K562 (cell line): ENCODE data around the gene KCNK3. TPM values are rescaled to one million over a fixed set of nuclear protein-coding genes. Genes with fewer than 3 reads are reported as not detected.

Experiments used
- CCAR2 ChIP-seq: fragments of 200-400 bp; formaldehyde crosslinking; IDR thresholded peaks from 2 replicates; pipeline ENCODE4 v1.6.1; 2017; ENCODE audit warnings: mild to moderate bottlenecking, low read depth, low read length
- EZH2 ChIP-seq: IDR thresholded peaks from 2 replicates; pipeline ENCODE4 v1.6.1; 2012; ENCODE audit warnings: low read depth, mild to moderate bottlenecking, inconsistent platforms, low read length, borderline replicate concordance
- PML ChIP-seq: IDR thresholded peaks from 2 replicates; pipeline ENCODE4 v1.6.1; 2012; ENCODE audit warnings: low read length, inconsistent platforms
- PRMT5 ChIP-seq: sonication (generic); formaldehyde crosslinking; IDR thresholded peaks from 2 replicates; pipeline ENCODE4 v1.5.0; 2020; ENCODE audit warnings: missing genetic modification reagents
- SETDB1 ChIP-seq: IDR thresholded peaks from one replicate; pipeline ENCODE4 v1.6.1; 2012; ENCODE audit warnings: low read length, control low read depth, inconsistent platforms
- SPI1 ChIP-seq: IDR thresholded peaks from 2 replicates; pipeline ENCODE4 v1.6.1; 2011; ENCODE audit warnings: low read depth, low read length, control low read depth, borderline replicate concordance
- polyA plus RNA-seq, 8 experiments: library from polyadenylated mRNA; depleted of rRNA in 4 of 8; stranded (reverse) in 5 of 8; unstranded in 3 of 8; fragments of >200 nt; fragmentation: Nextera tagmentation in 2 of 8; fragmentation: Illumina TruSeq in 1 of 8; extraction: Ambion mirVana in 2 of 8; extraction: Trizol in 1 of 8; gene quantifications; 2 replicates each; pipeline versions ENCODE4 v1.2.1 to v1.2.3, GENCODE V29; 2011 to 2014; ENCODE audit warnings: inconsistent platforms in 1 of 8, missing spikeins in 1 of 8
- total RNA-seq, 7 experiments: library from RNA; depleted of rRNA in 6 of 7; stranded (reverse); fragments of >200 nt in 6 of 7; fragmentation: Illumina TruSeq in 2 of 7; extraction: Trizol in 2 of 7; gene quantifications; 2 replicates each; pipeline versions ENCODE4 v1.2.1 to v1.2.3, GENCODE V29; 2011 to 2021; ENCODE audit warnings: low replicate concordance in 1 of 7
- TF ChIP-seq, protein P1 (sequence below): fragments of 450-650 bp; IDR thresholded peaks from 2 replicates; pipeline ENCODE4 v1.6.1; 2016; ENCODE audit warnings: mild to moderate bottlenecking, moderate library complexity
- TF ChIP-seq, protein P2 (sequence below): fragments of 450-650 bp; IDR thresholded peaks from 2 replicates; pipeline ENCODE4 v1.6.1; 2016; ENCODE audit warnings: antibody characterized with exemption
- TF ChIP-seq, protein P3 (sequence below): fragments of 250-450 bp; sonication (Bioruptor Pico); IDR thresholded peaks from 2 replicates; pipeline ENCODE4 v1.8.0; 2021; ENCODE audit warnings: borderline replicate concordance, mild to moderate bottlenecking, moderate library complexity; ENCODE audit not compliant: poor library complexity, severe bottlenecking

The KCNK3 gene
- total and polyA plus RNA-seq, 9 of the 15 experiments (the other 6 are each of a cell fraction or from before 2014, with no cell fraction given): 0.01 to 0.20 (median 0.07) TPM; not detected in 5

DNA sequence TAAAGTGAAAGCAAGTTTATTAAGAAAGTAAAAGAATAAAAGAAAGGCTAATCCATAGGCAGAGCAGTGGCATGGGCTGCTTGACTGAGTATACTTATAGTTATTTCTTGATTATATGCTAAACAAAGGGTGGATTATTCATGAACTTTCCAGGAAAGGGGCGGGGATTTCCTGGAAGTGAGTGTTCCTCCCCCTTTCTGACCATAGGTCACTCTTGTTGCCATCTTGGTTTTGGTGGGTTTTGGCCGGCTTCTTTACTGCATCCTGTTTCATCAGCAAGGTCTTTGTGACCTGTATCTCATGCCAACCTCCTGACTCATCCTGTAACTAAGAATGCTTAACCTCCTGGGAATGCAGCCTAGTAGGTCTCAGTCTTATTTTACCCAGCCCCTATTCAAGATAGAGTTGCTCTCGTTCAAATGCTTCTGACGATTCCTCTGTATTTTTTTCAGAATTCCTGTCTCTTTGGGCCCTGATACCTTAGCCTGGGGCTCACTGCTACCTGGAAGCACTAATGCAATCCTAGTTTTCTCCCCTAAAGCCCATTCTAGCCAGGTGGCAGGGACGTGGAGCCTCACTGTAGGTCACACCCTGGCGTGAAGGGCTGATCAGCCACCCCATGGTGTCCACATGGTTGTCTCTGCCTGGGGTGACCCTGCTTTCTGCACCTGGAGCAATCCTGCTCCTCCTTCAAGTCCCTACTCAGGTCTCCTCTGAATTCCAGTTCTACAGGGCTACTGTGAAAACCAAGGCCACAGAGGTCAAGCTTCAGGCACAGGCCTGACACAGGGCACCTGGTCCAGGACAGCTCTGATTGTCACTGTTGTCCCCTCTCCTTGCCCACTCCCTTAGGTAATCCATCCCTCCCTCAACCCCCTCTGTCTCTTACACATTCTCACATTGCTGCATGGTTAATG, 65.6 kb downstream of the KCNK3 start (continued):
- TF ChIP-seq, protein P1, sequence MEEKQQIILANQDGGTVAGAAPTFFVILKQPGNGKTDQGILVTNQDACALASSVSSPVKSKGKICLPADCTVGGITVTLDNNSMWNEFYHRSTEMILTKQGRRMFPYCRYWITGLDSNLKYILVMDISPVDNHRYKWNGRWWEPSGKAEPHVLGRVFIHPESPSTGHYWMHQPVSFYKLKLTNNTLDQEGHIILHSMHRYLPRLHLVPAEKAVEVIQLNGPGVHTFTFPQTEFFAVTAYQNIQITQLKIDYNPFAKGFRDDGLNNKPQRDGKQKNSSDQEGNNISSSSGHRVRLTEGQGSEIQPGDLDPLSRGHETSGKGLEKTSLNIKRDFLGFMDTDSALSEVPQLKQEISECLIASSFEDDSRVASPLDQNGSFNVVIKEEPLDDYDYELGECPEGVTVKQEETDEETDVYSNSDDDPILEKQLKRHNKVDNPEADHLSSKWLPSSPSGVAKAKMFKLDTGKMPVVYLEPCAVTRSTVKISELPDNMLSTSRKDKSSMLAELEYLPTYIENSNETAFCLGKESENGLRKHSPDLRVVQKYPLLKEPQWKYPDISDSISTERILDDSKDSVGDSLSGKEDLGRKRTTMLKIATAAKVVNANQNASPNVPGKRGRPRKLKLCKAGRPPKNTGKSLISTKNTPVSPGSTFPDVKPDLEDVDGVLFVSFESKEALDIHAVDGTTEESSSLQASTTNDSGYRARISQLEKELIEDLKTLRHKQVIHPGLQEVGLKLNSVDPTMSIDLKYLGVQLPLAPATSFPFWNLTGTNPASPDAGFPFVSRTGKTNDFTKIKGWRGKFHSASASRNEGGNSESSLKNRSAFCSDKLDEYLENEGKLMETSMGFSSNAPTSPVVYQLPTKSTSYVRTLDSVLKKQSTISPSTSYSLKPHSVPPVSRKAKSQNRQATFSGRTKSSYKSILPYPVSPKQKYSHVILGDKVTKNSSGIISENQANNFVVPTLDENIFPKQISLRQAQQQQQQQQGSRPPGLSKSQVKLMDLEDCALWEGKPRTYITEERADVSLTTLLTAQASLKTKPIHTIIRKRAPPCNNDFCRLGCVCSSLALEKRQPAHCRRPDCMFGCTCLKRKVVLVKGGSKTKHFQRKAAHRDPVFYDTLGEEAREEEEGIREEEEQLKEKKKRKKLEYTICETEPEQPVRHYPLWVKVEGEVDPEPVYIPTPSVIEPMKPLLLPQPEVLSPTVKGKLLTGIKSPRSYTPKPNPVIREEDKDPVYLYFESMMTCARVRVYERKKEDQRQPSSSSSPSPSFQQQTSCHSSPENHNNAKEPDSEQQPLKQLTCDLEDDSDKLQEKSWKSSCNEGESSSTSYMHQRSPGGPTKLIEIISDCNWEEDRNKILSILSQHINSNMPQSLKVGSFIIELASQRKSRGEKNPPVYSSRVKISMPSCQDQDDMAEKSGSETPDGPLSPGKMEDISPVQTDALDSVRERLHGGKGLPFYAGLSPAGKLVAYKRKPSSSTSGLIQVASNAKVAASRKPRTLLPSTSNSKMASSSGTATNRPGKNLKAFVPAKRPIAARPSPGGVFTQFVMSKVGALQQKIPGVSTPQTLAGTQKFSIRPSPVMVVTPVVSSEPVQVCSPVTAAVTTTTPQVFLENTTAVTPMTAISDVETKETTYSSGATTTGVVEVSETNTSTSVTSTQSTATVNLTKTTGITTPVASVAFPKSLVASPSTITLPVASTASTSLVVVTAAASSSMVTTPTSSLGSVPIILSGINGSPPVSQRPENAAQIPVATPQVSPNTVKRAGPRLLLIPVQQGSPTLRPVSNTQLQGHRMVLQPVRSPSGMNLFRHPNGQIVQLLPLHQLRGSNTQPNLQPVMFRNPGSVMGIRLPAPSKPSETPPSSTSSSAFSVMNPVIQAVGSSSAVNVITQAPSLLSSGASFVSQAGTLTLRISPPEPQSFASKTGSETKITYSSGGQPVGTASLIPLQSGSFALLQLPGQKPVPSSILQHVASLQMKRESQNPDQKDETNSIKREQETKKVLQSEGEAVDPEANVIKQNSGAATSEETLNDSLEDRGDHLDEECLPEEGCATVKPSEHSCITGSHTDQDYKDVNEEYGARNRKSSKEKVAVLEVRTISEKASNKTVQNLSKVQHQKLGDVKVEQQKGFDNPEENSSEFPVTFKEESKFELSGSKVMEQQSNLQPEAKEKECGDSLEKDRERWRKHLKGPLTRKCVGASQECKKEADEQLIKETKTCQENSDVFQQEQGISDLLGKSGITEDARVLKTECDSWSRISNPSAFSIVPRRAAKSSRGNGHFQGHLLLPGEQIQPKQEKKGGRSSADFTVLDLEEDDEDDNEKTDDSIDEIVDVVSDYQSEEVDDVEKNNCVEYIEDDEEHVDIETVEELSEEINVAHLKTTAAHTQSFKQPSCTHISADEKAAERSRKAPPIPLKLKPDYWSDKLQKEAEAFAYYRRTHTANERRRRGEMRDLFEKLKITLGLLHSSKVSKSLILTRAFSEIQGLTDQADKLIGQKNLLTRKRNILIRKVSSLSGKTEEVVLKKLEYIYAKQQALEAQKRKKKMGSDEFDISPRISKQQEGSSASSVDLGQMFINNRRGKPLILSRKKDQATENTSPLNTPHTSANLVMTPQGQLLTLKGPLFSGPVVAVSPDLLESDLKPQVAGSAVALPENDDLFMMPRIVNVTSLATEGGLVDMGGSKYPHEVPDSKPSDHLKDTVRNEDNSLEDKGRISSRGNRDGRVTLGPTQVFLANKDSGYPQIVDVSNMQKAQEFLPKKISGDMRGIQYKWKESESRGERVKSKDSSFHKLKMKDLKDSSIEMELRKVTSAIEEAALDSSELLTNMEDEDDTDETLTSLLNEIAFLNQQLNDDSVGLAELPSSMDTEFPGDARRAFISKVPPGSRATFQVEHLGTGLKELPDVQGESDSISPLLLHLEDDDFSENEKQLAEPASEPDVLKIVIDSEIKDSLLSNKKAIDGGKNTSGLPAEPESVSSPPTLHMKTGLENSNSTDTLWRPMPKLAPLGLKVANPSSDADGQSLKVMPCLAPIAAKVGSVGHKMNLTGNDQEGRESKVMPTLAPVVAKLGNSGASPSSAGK: peak; percentile 67
- TF ChIP-seq SPI1 (no peak), EZH2 (no peak), CCAR2 (no peak), SETDB1 (no peak), PRMT5 (CRISPR knock-in tag) (no peak), PML (no peak)
- TF ChIP-seq, protein P2, sequence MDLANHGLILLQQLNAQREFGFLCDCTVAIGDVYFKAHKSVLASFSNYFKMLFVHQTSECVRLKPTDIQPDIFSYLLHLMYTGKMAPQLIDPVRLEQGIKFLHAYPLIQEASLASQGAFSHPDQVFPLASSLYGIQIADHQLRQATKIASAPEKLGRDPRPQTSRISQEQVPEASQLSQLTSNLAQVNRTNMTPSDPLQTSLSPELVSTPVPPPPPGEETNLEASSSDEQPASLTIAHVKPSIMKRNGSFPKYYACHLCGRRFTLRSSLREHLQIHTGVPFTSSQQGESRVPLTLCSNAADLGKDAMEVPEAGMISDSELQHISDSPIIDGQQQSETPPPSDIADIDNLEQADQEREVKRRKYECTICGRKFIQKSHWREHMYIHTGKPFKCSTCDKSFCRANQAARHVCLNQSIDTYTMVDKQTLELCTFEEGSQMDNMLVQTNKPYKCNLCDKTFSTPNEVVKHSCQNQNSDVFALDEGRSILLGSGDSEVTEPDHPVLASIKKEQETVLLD: 0 out of 2 replicates have a peak, but pooled peaks have one; percentile 43
- TF ChIP-seq, protein P3, sequence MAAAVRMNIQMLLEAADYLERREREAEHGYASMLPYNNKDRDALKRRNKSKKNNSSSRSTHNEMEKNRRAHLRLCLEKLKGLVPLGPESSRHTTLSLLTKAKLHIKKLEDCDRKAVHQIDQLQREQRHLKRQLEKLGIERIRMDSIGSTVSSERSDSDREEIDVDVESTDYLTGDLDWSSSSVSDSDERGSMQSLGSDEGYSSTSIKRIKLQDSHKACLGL: no peak
